Esophagus muscularis mucosa (tissue), 4 donors: ENCODE data around the gene GNRHR. TPM values are rescaled to one million over a fixed set of nuclear protein-coding genes. Genes with fewer than 3 reads are reported as not detected.
"Not testable (repeated sequence)": the region's sequence is repeated elsewhere in the genome, so short reads cannot be mapped to it uniquely, and the experiment has no call there.

ENCODE experiments used
- DNase-seq: peaks from one replicate; pipeline ENCODE4 v3.0.0-alpha.2; 2017; ENCODE audit errors: extremely low spot score
- H3K27ac ChIP-seq, 4 donors: fragments of 200-600 bp; sonication (generic); replicated peaks in 1 of 4; 1 replicate in 3 of 4; 2 replicates in 1 of 4; pipeline ENCODE4 v1.5.1; 2016 to 2019; ENCODE audit warnings: mild to moderate bottlenecking in 1 of 4
- H3K27me3 ChIP-seq, 4 donors: fragments of 200-600 bp; sonication (generic); one replicate each; pipeline versions ENCODE4 v1.5.1 to v1.6.0; 2016 to 2019
- H3K36me3 ChIP-seq, 4 donors: fragments of 200-600 bp; sonication (generic); one replicate each; pipeline ENCODE4 v1.5.1; 2016 to 2019
- H3K4me1 ChIP-seq, 4 donors: fragments of 200-600 bp; sonication (generic); one replicate each; pipeline ENCODE4 v1.5.1; 2016 to 2019
- H3K4me3 ChIP-seq, 4 donors: fragments of 200-600 bp; sonication (generic); 1 replicate in 2 of 4; 2 replicates in 2 of 4; pipeline ENCODE4 v1.5.1; 2016 to 2019; ENCODE audit warnings: mild to moderate bottlenecking in 4 of 4, moderate library complexity in 1 of 4
- H3K9me3 ChIP-seq, 4 donors: fragments of 200-600 bp; sonication (generic); 1 replicate in 3 of 4; 2 replicates in 1 of 4; pipeline ENCODE4 v1.5.1; 2016 to 2019
- EP300 ChIP-seq: sonication (generic); formaldehyde crosslinking; IDR thresholded peaks from one replicate; pipeline ENCODE4 v1.6.1; 2017; ENCODE audit warnings: antibody characterized with exemption
- POLR2A ChIP-seq: fragments of 450-650 bp; IDR thresholded peaks from one replicate; pipeline ENCODE4 v1.6.1; 2017; ENCODE audit warnings: antibody characterized with exemption, moderate library complexity, mild to moderate bottlenecking, low read depth
- POLR2AphosphoS5 ChIP-seq, 2 donors: sonication (generic); formaldehyde crosslinking; IDR thresholded peaks; one replicate each; pipeline ENCODE4 v1.6.1; 2017; ENCODE audit warnings: antibody characterized with exemption in 2 of 2
- WGBS: methylation state at CpG from one replicate; pipeline ENCODE4 v1.1.5; 2018; 5-methylcytosine and 5-hydroxymethylcytosine counted together
- intact Hi-C: fragments of 100-400 bp; cut with DNase I; formaldehyde crosslinking; loops from one replicate; pipeline ENCODE4 v1.15.1; 2023
- total RNA-seq, 4 donors: library from RNA; depleted of rRNA; stranded (reverse); fragments of >200 nt; gene quantifications; one replicate each; pipeline versions ENCODE4 v1.1.0 to v1.2.1, GENCODE V29; 2016
- TF ChIP-seq, protein P1 (sequence below), 3 experiments: fragments of 200-600 bp in 2 of 3; fragments of 450-650 bp in 1 of 3; sonication (generic) in 2 of 3; IDR thresholded peaks; one replicate each; pipeline ENCODE4 v1.5.1; 2017 to 2019; ENCODE audit warnings: antibody characterized with exemption in 3 of 3, mild to moderate bottlenecking in 2 of 3, moderate library complexity in 1 of 3

The GNRHR gene
- total RNA-seq, 4 donors from 2014 or later = 0.11 TPM; not detected in 3

DNA sequence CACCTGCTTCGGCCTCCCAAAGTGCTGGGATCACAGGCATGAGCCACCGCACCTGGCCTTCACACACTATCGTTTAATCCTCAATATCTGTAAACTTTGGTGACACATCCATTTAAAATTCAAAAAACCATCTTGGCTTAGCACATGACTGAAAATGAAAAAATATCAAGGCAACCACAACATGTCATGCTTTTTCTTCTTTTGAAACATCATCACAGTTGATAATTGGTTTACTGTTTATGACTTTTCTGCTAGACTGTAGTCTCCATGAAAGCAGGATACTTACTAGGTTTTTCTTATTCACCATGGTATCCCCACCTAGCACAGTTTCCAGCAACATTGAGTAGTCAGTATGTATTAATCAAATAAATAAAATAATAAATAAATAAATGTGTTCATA, 11.0 kb downstream of the GNRHR start:
- TF ChIP-seq POLR2AphosphoS5 (IDR thresholded peaks at IDR 0.05) (no peak), POLR2A (no peak), EP300 (no peak)
- TF ChIP-seq, protein P1, sequence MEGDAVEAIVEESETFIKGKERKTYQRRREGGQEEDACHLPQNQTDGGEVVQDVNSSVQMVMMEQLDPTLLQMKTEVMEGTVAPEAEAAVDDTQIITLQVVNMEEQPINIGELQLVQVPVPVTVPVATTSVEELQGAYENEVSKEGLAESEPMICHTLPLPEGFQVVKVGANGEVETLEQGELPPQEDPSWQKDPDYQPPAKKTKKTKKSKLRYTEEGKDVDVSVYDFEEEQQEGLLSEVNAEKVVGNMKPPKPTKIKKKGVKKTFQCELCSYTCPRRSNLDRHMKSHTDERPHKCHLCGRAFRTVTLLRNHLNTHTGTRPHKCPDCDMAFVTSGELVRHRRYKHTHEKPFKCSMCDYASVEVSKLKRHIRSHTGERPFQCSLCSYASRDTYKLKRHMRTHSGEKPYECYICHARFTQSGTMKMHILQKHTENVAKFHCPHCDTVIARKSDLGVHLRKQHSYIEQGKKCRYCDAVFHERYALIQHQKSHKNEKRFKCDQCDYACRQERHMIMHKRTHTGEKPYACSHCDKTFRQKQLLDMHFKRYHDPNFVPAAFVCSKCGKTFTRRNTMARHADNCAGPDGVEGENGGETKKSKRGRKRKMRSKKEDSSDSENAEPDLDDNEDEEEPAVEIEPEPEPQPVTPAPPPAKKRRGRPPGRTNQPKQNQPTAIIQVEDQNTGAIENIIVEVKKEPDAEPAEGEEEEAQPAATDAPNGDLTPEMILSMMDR (IDR thresholded peaks at IDR 0.05) = no peak
- intact Hi-C loops = no loop called here

GRCh38 chr4:67736262-67736661, 17.9 kb downstream of the GNRHR start:
- intact Hi-C loops = no loop called here
- Histone ChIP-seq H3K4me1 (no peaks in the 10 kb centered on the region), H3K4me3 (no peak overlapping the region), H3K27ac (no peak overlapping the region), H3K9me3 (no peaks in the 10 kb centered on the region), H3K36me3 (peaks cover 0 to 7% (median 0%) of the 10 kb centered on the region in 4 donors), H3K27me3 (no peaks in the 10 kb centered on the region)
- no peak for TF ChIP-seq POLR2AphosphoS5 (IDR thresholded peaks at IDR 0.05)
- TF ChIP-seq EP300 = no peak
- TF ChIP-seq, protein P1 (IDR thresholded peaks at IDR 0.05) = no peak
- TF ChIP-seq POLR2A = no peak
- WGBS = 97% methylated on average over 1 of the region's 1 CpG
- no peak for DNase-seq

More for the DNA sequence above, 11.0 kb downstream of the GNRHR start:
- no peak for DNase-seq
- no peaks in the 10 kb centered on the region for H3K36me3 ChIP-seq
- H3K27ac ChIP-seq = no peak overlapping the region
- H3K4me3 ChIP-seq = no peak overlapping the region
- no peaks in the 10 kb centered on the region for H3K4me1 ChIP-seq
- H3K27me3 ChIP-seq = no peaks in the 10 kb centered on the region
- 99% methylated on average over 3 of the region's 3 CpGs for WGBS
- H3K9me3 ChIP-seq = no peaks in the 10 kb centered on the region

GRCh38 chr4:67735325-67735724, 18.9 kb downstream of the GNRHR start:
- no peaks in the 10 kb centered on the region for H3K9me3 ChIP-seq
- no peak overlapping the region for H3K4me3 ChIP-seq
- intact Hi-C loops = no loop called here
- DNase-seq = no peak
- TF ChIP-seq EP300 = no peak
- TF ChIP-seq, protein P1 (IDR thresholded peaks at IDR 0.05) = no peak
- TF ChIP-seq POLR2AphosphoS5 (IDR thresholded peaks at IDR 0.05) = no peak
- no peak for TF ChIP-seq POLR2A
- H3K36me3 ChIP-seq = peaks cover 0 to 8% (median 0%) of the 10 kb centered on the region in 4 donors
- H3K4me1 ChIP-seq = no peaks in the 10 kb centered on the region
- no peaks in the 10 kb centered on the region for H3K27me3 ChIP-seq
- H3K27ac ChIP-seq = no peak overlapping the region

DNA sequence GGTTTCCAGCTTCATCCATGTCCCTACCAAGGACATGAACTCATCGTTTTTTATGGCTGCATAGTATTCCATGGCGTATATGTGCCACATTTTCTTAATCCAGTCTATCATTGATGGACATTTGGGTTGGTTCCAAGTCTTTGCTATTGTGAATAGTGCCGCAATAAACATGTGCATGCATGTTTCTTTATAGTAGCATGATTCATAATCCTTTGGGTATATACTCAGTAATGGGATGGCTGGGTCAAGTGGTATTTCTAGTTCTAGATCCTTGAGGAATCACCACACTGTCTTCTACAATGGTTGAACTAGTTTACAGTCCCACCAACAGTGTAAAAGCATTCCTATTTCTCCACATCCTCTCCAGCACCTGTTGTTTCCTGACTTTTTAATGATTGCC, 23.7 kb downstream of the GNRHR start:
- H3K4me3 ChIP-seq, H3K9me3 ChIP-seq, H3K27me3 ChIP-seq, intact Hi-C loops, DNase-seq, H3K4me1 ChIP-seq, H3K27ac ChIP-seq: not testable (repeated sequence)
- WGBS = 97% methylated on average over 3 of the region's 3 CpGs
- H3K36me3 ChIP-seq = peaks cover 0 to 16% (median 4%) of the 10 kb centered on the region in 4 donors

- H3K27ac ChIP-seq = no peak overlapping the region
- H3K4me3 ChIP-seq = no peak overlapping the region
- peaks cover 0 to 16% (median 4%) of the 10 kb centered on the region in 4 donors for H3K36me3 ChIP-seq
- TF ChIP-seq, protein P1 (IDR thresholded peaks at IDR 0.05) = no peak
- no peak for TF ChIP-seq POLR2A
- no peak for TF ChIP-seq POLR2AphosphoS5 (IDR thresholded peaks at IDR 0.05)
- no peak for TF ChIP-seq EP300
- no peak for DNase-seq
- no peaks in the 10 kb centered on the region for H3K4me1 ChIP-seq
- intact Hi-C loops = no loop called here
- H3K9me3 ChIP-seq = no peaks in the 10 kb centered on the region
- no peaks in the 10 kb centered on the region for H3K27me3 ChIP-seq
- WGBS = 76% methylated on average over 4 of the region's 4 CpGs
These were observed 26.9 kb downstream of the GNRHR start for GRCh38 chr4:67727124-67727850.
